ENCODE measurements around the gene ATP5IF1. TPM values are rescaled to one million over a fixed set of nuclear protein-coding genes. Genes with fewer than 3 reads are reported as not detected.

The ATP5IF1 gene
- total and polyA plus RNA-seq, 9 of the 15 experiments (the other 6 are each of a cell fraction or from before 2014, with no cell fraction given) = 292 to 1,422 (median 388) TPM

- TF ChIP-seq ZBTB40 (IDR thresholded peaks at IDR 0.05) (peak; percentile 57; the same call in 1 of the 2 replicates), ZBTB40 (CRISPR knock-in tag; IDR thresholded peaks at IDR 0.05) (no peak), MECOM (CRISPR knock-in tag; IDR thresholded peaks at IDR 0.05) (0 out of 2 replicates have a peak, but pooled peaks have one; percentile 46), C11orf30 (IDR thresholded peaks at IDR 0.05; ENCODE audit: low read depth) (no peak), BCLAF1 (IDR thresholded peaks at IDR 0.05; ENCODE audit: borderline replicate concordance in 1 of 2, control insufficient read depth in 1 of 2, low read depth in 2 of 2, low read length in 1 of 2) (no peak), KLF13 (tag; IDR thresholded peaks at IDR 0.05; ENCODE audit: borderline replicate concordance, low read depth) (0 out of 2 replicates have a peak, but pooled peaks have one; percentile 9), MLLT1 (IDR thresholded peaks at IDR 0.05) (peak; percentile 69 to 91; a peak in 3 of 4 replicates), HLTF (IDR thresholded peaks at IDR 0.05) (peak; percentile 62; the same call in 1 of the 2 replicates), HDGF (IDR thresholded peaks at IDR 0.05) (peak; percentile 88; the same call in 1 of the 2 replicates), SLC30A9 (CRISPR knock-in tag; IDR thresholded peaks at IDR 0.05) (no peak), TOE1 (IDR thresholded peaks at IDR 0.05; ENCODE audit: borderline replicate concordance) (0 out of 2 replicates have a peak, but pooled peaks have one; percentile 48), TOE1 (CRISPR knock-in tag; IDR thresholded peaks at IDR 0.05; ENCODE audit: borderline replicate concordance, low read depth) (no peak), CBX2 (IDR thresholded peaks at IDR 0.05; ENCODE audit: insufficient read depth, low read length, poor library complexity, severe bottlenecking) (no peak)
Observed at GRCh38 chr1:28258628-28259251, 22.8 kb downstream of the ATP5IF1 start (continued).

Data from K562 (cell line).